SK-N-SH treated with all-trans-retinoic acid at 6 μM for 48 hours (cell line): ENCODE results near the gene SNX9.

ENCODE experiments used
- ZFP30 ChIP-seq: fragments of 450-650 bp; formaldehyde crosslinking; IDR thresholded peaks from 2 replicates; pipeline ENCODE4 v1.5.0; 2022; ENCODE audit warnings: mild to moderate bottlenecking, moderate library complexity
- ZNF70 ChIP-seq: fragments of 450-650 bp; formaldehyde crosslinking; IDR thresholded peaks from 2 replicates; pipeline ENCODE4 v1.5.0; 2020; ENCODE audit warnings: mild to moderate bottlenecking, moderate library complexity
- TF ChIP-seq, protein P1 (sequence below): fragments of 250-450 bp; sonication (Bioruptor Pico); IDR thresholded peaks from 2 replicates; pipeline ENCODE4 v1.5.1; 2020; ENCODE audit warnings: low read depth, mild to moderate bottlenecking, moderate library complexity

DNA sequence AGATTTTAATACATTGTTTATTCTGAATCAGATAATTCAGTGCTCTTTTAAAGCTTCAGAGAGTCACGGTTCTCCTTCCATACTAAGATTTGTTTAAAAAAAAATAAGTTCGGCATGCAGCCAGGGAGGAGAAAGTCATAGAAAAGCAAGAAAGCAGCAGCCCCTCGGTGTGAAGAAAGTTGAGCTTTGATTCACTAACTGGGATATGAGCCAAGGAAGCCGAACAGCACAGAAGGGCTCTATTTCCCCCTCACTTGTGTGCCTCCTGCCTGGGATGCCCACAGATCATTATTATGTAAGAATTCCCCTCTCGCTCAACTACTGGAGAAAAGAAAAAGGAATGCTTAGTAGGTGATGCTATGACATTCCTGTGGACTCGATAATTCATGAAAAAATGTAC is 89.3 kb downstream of the SNX9 start:
- TF ChIP-seq ZNF70 (CRISPR knock-in tag) (no peak), ZFP30 (no peak)
- TF ChIP-seq, protein P1, sequence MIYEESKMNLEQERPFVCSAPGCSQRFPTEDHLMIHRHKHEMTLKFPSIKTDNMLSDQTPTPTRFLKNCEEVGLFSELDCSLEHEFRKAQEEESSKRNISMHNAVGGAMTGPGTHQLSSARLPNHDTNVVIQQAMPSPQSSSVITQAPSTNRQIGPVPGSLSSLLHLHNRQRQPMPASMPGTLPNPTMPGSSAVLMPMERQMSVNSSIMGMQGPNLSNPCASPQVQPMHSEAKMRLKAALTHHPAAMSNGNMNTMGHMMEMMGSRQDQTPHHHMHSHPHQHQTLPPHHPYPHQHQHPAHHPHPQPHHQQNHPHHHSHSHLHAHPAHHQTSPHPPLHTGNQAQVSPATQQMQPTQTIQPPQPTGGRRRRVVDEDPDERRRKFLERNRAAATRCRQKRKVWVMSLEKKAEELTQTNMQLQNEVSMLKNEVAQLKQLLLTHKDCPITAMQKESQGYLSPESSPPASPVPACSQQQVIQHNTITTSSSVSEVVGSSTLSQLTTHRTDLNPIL (CRISPR knock-in tag), result no peak
